ENCODE data around the gene DHRS13.
"Not testable (repeated sequence)": the region's sequence is repeated elsewhere in the genome, so short reads cannot be mapped to it uniquely, and the experiment has no call there.

DHRS13 gene

GRCh38 chr17:28901866-28902818 is 737 bp downstream of the DHRS13 start:
- DNase-seq = no peak

GRCh38 chr17:28900986-28901726 is 1.7 kb downstream of the DHRS13 start:
- DNase-seq = peak in 1 of 2 experiments; percentile 11

- no peak for DNase-seq
These were observed 3.6 kb downstream of the DHRS13 start for GRCh38 chr17:28899212-28899815.

- DNase-seq = no peak
These were observed 4.3 kb downstream of the DHRS13 start for GRCh38 chr17:28898527-28898955.

GRCh38 chr17:28897769-28898526 is 4.9 kb downstream of the DHRS13 start:
- no peak for DNase-seq

GRCh38 chr17:28896884-28897768 is 5.8 kb downstream of the DHRS13 start, which contains the start of gene FLOT2:
Gene FLOT2, minus strand, starts transcription at chr17:28897733. Its CDS starts 159 bp downstream, at chr17:28897574.
- DNase-seq = no peak

GRCh38 chr17:28896491-28896883 is 6.4 kb downstream of the DHRS13 start:
- no peak for DNase-seq

GRCh38 chr17:28895794-28896447 is 7.0 kb downstream of the DHRS13 start:
- DNase-seq = no peak

- not testable (repeated sequence) for DNase-seq
These were observed 9.4 kb downstream of the DHRS13 start for GRCh38 chr17:28893248-28894183.

- no peak for DNase-seq
These were observed 10.9 kb downstream of the DHRS13 start for GRCh38 chr17:28892024-28892423.

GRCh38 chr17:28891201-28891600 is 11.7 kb downstream of the DHRS13 start:
- no peak for DNase-seq

- DNase-seq = no peak
These were observed 12.9 kb downstream of the DHRS13 start for GRCh38 chr17:28889996-28890395.

GRCh38 chr17:28888832-28889231 is 14.0 kb downstream of the DHRS13 start:
- no peak for DNase-seq

GRCh38 chr17:28887871-28888471 is 14.9 kb downstream of the DHRS13 start:
- no peak for DNase-seq

GRCh38 chr17:28885951-28886350 is 16.9 kb downstream of the DHRS13 start:
- DNase-seq = no peak

GRCh38 chr17:28885363-28885762 is 17.5 kb downstream of the DHRS13 start:
- DNase-seq = no peak

GRCh38 chr17:28883967-28884702 is 18.7 kb downstream of the DHRS13 start:
- no peak for DNase-seq

GRCh38 chr17:28882154-28882895 is 20.6 kb downstream of the DHRS13 start:
- DNase-seq = no peak
